ENCODE data around the gene SH3RF2.
A peak's percentile ranks its signal among the peaks of the same experiment; 100 is the strongest.

GRCh38 chr5:145908206-145908960 is 28.0 kb upstream of the SH3RF2 start:
- TF ChIP-seq CTCF (IDR thresholded peaks at IDR 0.05; ENCODE audit: low read depth, low read length, missing input control) (no peak), GABPA (IDR thresholded peaks at IDR 0.05 in 1 of 2, conservative IDR thresholded peaks at IDR 0.05 in 1 of 2) (no peak), TAF1 (conservative IDR thresholded peaks at IDR 0.05) (no peak), RAD21 (IDR thresholded peaks at IDR 0.05) (peak; percentile 12 to 58), YY1 (IDR thresholded peaks at IDR 0.05) (no peak), FOXA1 (IDR thresholded peaks at IDR 0.05) (no peak), REST (IDR thresholded peaks at IDR 0.05) (no peak)

All from liver (tissue), 3 donors.